H9 (cell line): ENCODE measurements around the gene IL1RAPL2. TPM values are rescaled to one million over a fixed set of nuclear protein-coding genes. Genes with fewer than 3 reads are reported as not detected.

Experiments used
- DNase-seq: peaks from one replicate; pipeline ENCODE4 v3.0.0-alpha.2; 2017
- H2AFZ ChIP-seq: one replicate; pipeline ENCODE4 v1.6.1; 2013; ENCODE audit warnings: mild to moderate bottlenecking, low read length, control low read depth, moderate library complexity
- H2AK5ac ChIP-seq: 2 replicates; pipeline ENCODE4 v1.6.1; 2013; ENCODE audit warnings: low read length, control low read depth, mixed read lengths; ENCODE audit not compliant: insufficient read length
- H2BK120ac ChIP-seq: one replicate; pipeline ENCODE4 v1.6.1; 2013; ENCODE audit warnings: low read depth, mild to moderate bottlenecking, low read length, control low read depth, inconsistent platforms; ENCODE audit not compliant: poor library complexity, severe bottlenecking
- H2BK12ac ChIP-seq: 2 replicates; pipeline ENCODE4 v1.6.1; 2013; ENCODE audit warnings: low read length, control low read depth, mixed read lengths, low read depth; ENCODE audit not compliant: insufficient read length
- H2BK15ac ChIP-seq: 2 replicates; pipeline ENCODE4 v1.6.1; 2013; ENCODE audit warnings: low read depth, low read length, control low read depth
- H2BK20ac ChIP-seq: one replicate; pipeline ENCODE4 v1.6.1; 2013; ENCODE audit warnings: low read depth, mild to moderate bottlenecking, low read length, control low read depth, inconsistent platforms; ENCODE audit not compliant: poor library complexity, severe bottlenecking
- H2BK5ac ChIP-seq: 2 replicates; pipeline ENCODE4 v1.6.1; 2013; ENCODE audit warnings: low read length, control low read depth, mixed read lengths; ENCODE audit not compliant: insufficient read length
- H3K14ac ChIP-seq: 2 replicates; pipeline ENCODE4 v1.6.1; 2013; ENCODE audit warnings: low read length, control low read depth; ENCODE audit not compliant: insufficient read depth
- H3K18ac ChIP-seq: 2 replicates; pipeline ENCODE4 v1.6.1; 2013; ENCODE audit warnings: low read depth, mild to moderate bottlenecking, mixed read lengths, low read length, control low read depth; ENCODE audit not compliant: insufficient read length
- H3K23ac ChIP-seq: 2 replicates; pipeline ENCODE4 v1.6.1; 2013; ENCODE audit warnings: low read length, control low read depth, mixed read lengths, low read depth; ENCODE audit not compliant: insufficient read length
- H3K23me2 ChIP-seq: 2 replicates; pipeline ENCODE4 v1.6.1; 2013; ENCODE audit warnings: low read depth, mild to moderate bottlenecking, mixed read lengths, low read length, control low read depth; ENCODE audit not compliant: insufficient read length, poor library complexity, severe bottlenecking
- H3K27ac ChIP-seq: 2 replicates; pipeline ENCODE4 v1.5.1; 2013; ENCODE audit warnings: low read length, control low read depth, mixed read lengths, low read depth; ENCODE audit not compliant: insufficient read length
- H3K27me3 ChIP-seq: 2 replicates; pipeline ENCODE4 v1.6.1; 2013; ENCODE audit warnings: low read length, control low read depth, inconsistent platforms; ENCODE audit not compliant: insufficient read depth
- H3K4ac ChIP-seq: 2 replicates; pipeline ENCODE4 v1.6.1; 2013; ENCODE audit warnings: low read depth, mild to moderate bottlenecking, control low read depth, inconsistent platforms, low read length, moderate library complexity
- H3K4me1 ChIP-seq: 2 replicates; pipeline ENCODE4 v1.6.1; 2013; ENCODE audit warnings: low read length, control low read depth, inconsistent platforms; ENCODE audit not compliant: insufficient read depth
- H3K4me2 ChIP-seq: 2 replicates; pipeline ENCODE4 v1.6.1; 2013; ENCODE audit warnings: low read length, control low read depth, mixed read lengths; ENCODE audit not compliant: insufficient read length, insufficient read depth
- H3K56ac ChIP-seq: 2 replicates; pipeline ENCODE4 v1.6.1; 2013; ENCODE audit warnings: low read depth, mild to moderate bottlenecking, mixed read lengths, low read length, control low read depth; ENCODE audit not compliant: insufficient read length
- H3K79me1 ChIP-seq: 2 replicates; pipeline ENCODE4 v1.6.1; 2013; ENCODE audit warnings: low read depth, mild to moderate bottlenecking, moderate library complexity, low read length, control low read depth, inconsistent platforms; ENCODE audit not compliant: insufficient read depth, poor library complexity, severe bottlenecking
- H3K79me2 ChIP-seq: 2 replicates; pipeline ENCODE4 v1.6.1; 2013; ENCODE audit warnings: low read length, control low read depth, inconsistent platforms; ENCODE audit not compliant: insufficient read depth
- H3K9ac ChIP-seq: 2 replicates; pipeline ENCODE4 v1.6.1; 2013; ENCODE audit warnings: low read length, control low read depth, mixed read lengths; ENCODE audit not compliant: insufficient read length; ENCODE audit errors: extremely low read depth
- H3K9me3 ChIP-seq: one replicate; pipeline ENCODE4 v1.6.1; 2013; ENCODE audit warnings: low read depth, low read length, inconsistent platforms; ENCODE audit not compliant: control insufficient read depth
- H3T11ph ChIP-seq: one replicate; pipeline ENCODE4 v1.6.1; 2013; ENCODE audit warnings: mild to moderate bottlenecking, low read length, control low read depth, inconsistent platforms
- H4K20me1 ChIP-seq: one replicate; pipeline ENCODE4 v1.6.1; 2013; ENCODE audit not compliant: control insufficient read depth, insufficient read length, insufficient read depth
- H4K5ac ChIP-seq: 2 replicates; pipeline ENCODE4 v1.6.1; 2013; ENCODE audit warnings: low read depth, mild to moderate bottlenecking, mixed read lengths, low read length, control low read depth; ENCODE audit not compliant: insufficient read length
- H4K8ac ChIP-seq: replicated peaks from 2 replicates; pipeline ENCODE4 v1.6.1; 2013; ENCODE audit warnings: low read length, control low read depth, mixed read lengths, low read depth; ENCODE audit not compliant: insufficient read length
- H4K91ac ChIP-seq: 2 replicates; pipeline ENCODE4 v1.6.1; 2013; ENCODE audit warnings: low read depth, mild to moderate bottlenecking, moderate library complexity, mixed read lengths, low read length, control low read depth; ENCODE audit not compliant: insufficient read length
- H3K27ac Mint-ChIP-seq, 3 experiments: 2 replicates in 2 of 3; 3 replicates in 1 of 3; pipeline ENCODE4 v1.8.0; 2020 to 2021; ENCODE audit warnings: mixed read lengths in 3 of 3, mild to moderate bottlenecking in 1 of 3, moderate library complexity in 1 of 3
- H3K27me3 Mint-ChIP-seq: 2 replicates; pipeline ENCODE4 v1.8.0; 2021; ENCODE audit warnings: low read depth, mild to moderate bottlenecking, moderate library complexity, mixed read lengths
- H3K36me3 Mint-ChIP-seq, 3 experiments: 2 replicates in 2 of 3; 3 replicates in 1 of 3; pipeline ENCODE4 v1.8.0; 2020 to 2021; ENCODE audit warnings: low read depth in 3 of 3, mixed read lengths in 3 of 3; ENCODE audit not compliant: insufficient read depth in 1 of 3
- H3K4me1 Mint-ChIP-seq, 2 experiments: 2 replicates each; pipeline ENCODE4 v1.8.0; 2020; ENCODE audit warnings: mixed read lengths in 2 of 2
- H3K4me3 Mint-ChIP-seq, 2 experiments: 2 replicates in 1 of 2; 3 replicates in 1 of 2; pipeline ENCODE4 v1.8.0; 2020 to 2021; ENCODE audit warnings: mild to moderate bottlenecking in 2 of 2, mixed read lengths in 2 of 2, moderate library complexity in 1 of 2
- H3K9me3 Mint-ChIP-seq, 2 experiments: 2 replicates in 1 of 2; 3 replicates in 1 of 2; pipeline ENCODE4 v1.8.0; 2020; ENCODE audit warnings: mild to moderate bottlenecking in 2 of 2, mixed read lengths in 2 of 2, moderate library complexity in 1 of 2
- CTCF ChIP-seq: fragments of 200-600 bp; sonication (generic); conservative IDR thresholded peaks from 3 replicates; pipeline ENCODE4 v1.8.0; 2021; ENCODE audit warnings: antibody characterized with exemption, mild to moderate bottlenecking
- total RNA-seq: library from RNA; stranded (reverse); gene quantifications from 2 replicates; pipeline ENCODE4 v1.2.1, GENCODE V29; 2021

The IL1RAPL2 gene
- total RNA-seq, 1 experiment from 2014 or later = not detected

- no peak overlapping the region for H3K56ac ChIP-seq
- H3K9ac ChIP-seq = no peak overlapping the region
- no peak overlapping the region for H3K23ac ChIP-seq
- no peak overlapping the region for H2BK15ac ChIP-seq
- H4K20me1 ChIP-seq = no peaks in the 10 kb centered on the region
- no peak overlapping the region for H2BK120ac ChIP-seq
- no peak overlapping the region for H3K4me3 Mint-ChIP-seq
- H2BK20ac ChIP-seq = no peak overlapping the region
- H4K8ac ChIP-seq = no peak overlapping the region
- no peak overlapping the region for H3T11ph ChIP-seq
- no peak overlapping the region for H4K5ac ChIP-seq
- no peaks in the 10 kb centered on the region for H3K79me2 ChIP-seq
- H3K4me1 Mint-ChIP-seq = peaks cover 1 to 4% of the 10 kb centered on the region in 2 experiments; a peak in 2 of 4 replicates
- H2BK5ac ChIP-seq = no peak overlapping the region
- no peak overlapping the region for H3K14ac ChIP-seq
- H2AFZ ChIP-seq = no peak overlapping the region
- H3K36me3 Mint-ChIP-seq = no peaks in the 10 kb centered on the region
- peaks cover 4 to 51% of the 10 kb centered on the region in 2 experiments for H3K9me3 Mint-ChIP-seq
- no peaks in the 10 kb centered on the region for H3K27me3 ChIP-seq
- H3K4ac ChIP-seq = no peak overlapping the region
- no peak for TF ChIP-seq CTCF
- no peaks in the 10 kb centered on the region for H3K23me2 ChIP-seq
- no peak overlapping the region for H3K18ac ChIP-seq
- no peaks in the 10 kb centered on the region for H3K27me3 Mint-ChIP-seq
- H3K27ac Mint-ChIP-seq = no peak overlapping the region
- no peak for DNase-seq
- no peak overlapping the region for H3K27ac ChIP-seq
- H2AK5ac ChIP-seq = no peak overlapping the region
- no peaks in the 10 kb centered on the region for H3K79me1 ChIP-seq
- no peaks in the 10 kb centered on the region for H3K4me1 ChIP-seq
- H4K91ac ChIP-seq = no peak overlapping the region
- no peaks in the 10 kb centered on the region for H3K9me3 ChIP-seq
- H3K4me2 ChIP-seq = no peak overlapping the region
- H2BK12ac ChIP-seq = no peak overlapping the region
Measured at GRCh38 chrX:105006996-105007395, 441.0 kb downstream of the IL1RAPL2 start.
